OCI-LY1 (cell line): ENCODE data around the gene CLK3.

ENCODE experiments used
- CTCF ChIP-seq: fragments of 200-600 bp; sonication (generic), shearing (Covaris generic); IDR thresholded peaks from 2 replicates; pipeline ENCODE4 v1.5.1; 2017; ENCODE audit warnings: mild to moderate bottlenecking, antibody characterized with exemption, low read length, moderate library complexity, mixed read lengths
- EZH2 ChIP-seq: fragments of 200-600 bp; sonication (generic), shearing (Covaris generic); IDR thresholded peaks from 2 replicates; pipeline ENCODE4 v1.8.0; 2017; ENCODE audit warnings: borderline replicate concordance, mixed run types, mild to moderate bottlenecking, antibody characterized with exemption, low read length, moderate library complexity, mixed read lengths

- no peak for TF ChIP-seq CTCF
- no peak for TF ChIP-seq EZH2
Measured at GRCh38 chr15:74621546-74621920, 5.9 kb downstream of the CLK3 start.
